GM12892 (cell line): Measurements from ENCODE around the gene SYS1.

Source experiments
- POLR2A ChIP-seq: IDR thresholded peaks from 2 replicates; pipeline ENCODE4 v1.6.1; 2011; ENCODE audit warnings: low read depth, low read length, control low read depth
- POLR2AphosphoS5 ChIP-seq: IDR thresholded peaks from 2 replicates; pipeline ENCODE4 v1.6.1; 2011; ENCODE audit warnings: low read depth, low read length, control low read depth
- TAF1 ChIP-seq: IDR thresholded peaks from 2 replicates; pipeline ENCODE4 v1.6.1; 2011; ENCODE audit warnings: low read depth, mild to moderate bottlenecking, control low read depth, low read length, borderline replicate concordance

DNA sequence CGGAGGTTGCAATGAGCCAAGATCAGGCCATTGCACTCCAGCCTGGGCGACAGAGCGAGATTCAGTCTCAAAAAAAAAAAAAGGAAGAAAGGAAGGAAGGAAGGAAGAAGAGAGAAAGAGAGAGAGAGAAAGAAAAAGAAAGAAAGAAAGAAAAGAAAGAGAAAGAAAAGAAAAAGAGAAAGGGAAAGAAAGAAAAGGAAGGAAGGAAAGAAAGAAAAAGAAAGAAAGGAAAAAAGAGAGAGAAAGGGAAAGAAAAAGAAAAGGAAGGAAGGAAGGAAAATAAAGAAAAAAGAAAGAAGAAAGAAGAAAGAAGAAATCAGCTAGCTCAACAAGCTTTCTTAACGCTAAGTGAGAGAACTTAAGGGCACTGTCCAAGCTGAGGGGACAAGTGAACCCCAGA is 47.3 kb upstream of the SYS1 start:
- TF ChIP-seq TAF1 (no peak), POLR2A (no peak), POLR2AphosphoS5 (no peak)
